ENCODE results near the gene SEMA6D. TPM values are rescaled to one million over a fixed set of nuclear protein-coding genes. Genes with fewer than 3 reads are reported as not detected.
"Not testable (repeated sequence)": the region's sequence is repeated elsewhere in the genome, so short reads cannot be mapped to it uniquely, and the experiment has no call there.

Gene SEMA6D
- total RNA-seq, 1 experiment from 2014 or later: 0.40 TPM

DNA sequence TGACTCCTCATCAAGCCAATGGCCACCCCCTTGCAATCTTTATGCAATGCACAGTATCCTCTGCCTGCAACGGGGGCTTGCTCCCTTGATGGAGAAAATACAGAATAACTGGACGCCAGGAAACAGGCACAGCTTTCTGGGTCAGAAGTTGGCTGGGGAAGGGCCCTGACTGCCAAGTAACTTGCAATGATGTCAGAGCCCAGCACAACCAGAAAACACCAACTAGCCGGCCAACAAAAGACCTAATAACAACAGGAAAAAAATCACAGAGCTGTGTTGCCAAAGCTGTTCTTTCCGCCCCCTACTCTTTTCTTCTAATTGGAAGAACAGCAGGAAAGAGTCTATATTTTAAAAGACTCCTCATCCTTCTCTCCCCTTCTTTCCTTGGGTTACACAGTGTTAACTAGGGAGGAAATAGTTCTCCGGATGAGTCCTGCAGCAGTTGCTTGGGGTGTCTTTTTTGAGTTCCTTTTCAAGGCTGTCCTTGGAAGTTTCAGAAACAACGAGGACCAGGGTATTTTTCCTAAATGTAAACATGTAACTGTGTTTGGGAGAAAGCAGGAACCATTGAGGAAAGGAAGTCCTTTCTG, 1.4 kb upstream of the SEMA6D start:
- no peak for DNase-seq (ENCODE audit: low read depth)

- no peak for DNase-seq (ENCODE audit: low read depth)
Observed at GRCh38 chr15:47716516-47716915, 789 bp upstream of the SEMA6D start.

- peak; percentile 7 for DNase-seq (ENCODE audit: low read depth)
Observed at GRCh38 chr15:47718497-47719437, 1.5 kb downstream of the SEMA6D start.

GRCh38 chr15:47719730-47720129, 2.4 kb downstream of the SEMA6D start:
- DNase-seq (ENCODE audit: low read depth): no peak

- no peak for DNase-seq (ENCODE audit: low read depth)
Observed at GRCh38 chr15:47720555-47720954, 3.2 kb downstream of the SEMA6D start.

DNA sequence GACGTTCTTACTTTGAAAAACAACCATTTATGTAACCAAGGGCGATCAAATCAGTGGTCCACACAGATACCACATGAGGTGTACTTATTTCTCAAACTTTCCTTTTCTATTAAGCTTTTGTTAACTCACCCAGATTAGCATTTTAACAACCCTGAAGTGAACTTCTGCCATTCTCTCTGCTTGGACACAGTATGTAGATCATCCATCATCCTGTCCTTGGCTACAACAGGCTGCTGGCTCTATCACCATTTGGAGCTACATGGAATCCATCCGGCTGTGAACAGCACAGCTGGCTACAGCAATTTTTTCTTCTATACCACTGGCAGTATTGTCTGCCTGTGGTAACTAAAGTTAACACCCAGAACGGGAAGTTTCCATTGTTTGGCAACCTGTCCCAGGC, 4.4 kb downstream of the SEMA6D start:
- no peak for DNase-seq (ENCODE audit: low read depth)

DNA sequence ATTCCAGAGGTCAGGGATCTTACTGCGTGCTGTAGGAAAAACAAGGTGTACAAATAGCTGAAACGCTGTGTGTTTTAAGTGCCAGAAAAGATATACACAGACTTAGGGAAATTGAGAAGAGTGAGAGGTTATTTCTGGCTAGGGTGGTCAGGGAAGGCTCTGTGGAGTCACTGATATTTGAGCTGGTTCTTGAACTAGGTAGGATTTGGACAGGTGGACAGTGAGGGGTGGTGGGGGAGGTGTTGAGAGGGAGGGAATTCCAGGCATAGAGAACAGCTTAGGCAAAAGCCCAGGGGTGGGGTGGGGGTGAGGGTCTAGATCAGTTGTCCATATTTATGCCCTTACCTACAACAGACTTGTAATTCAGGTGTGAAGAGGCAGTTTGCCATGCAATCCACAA, 7.0 kb downstream of the SEMA6D start:
- DNase-seq (ENCODE audit: low read depth): no peak

DNA sequence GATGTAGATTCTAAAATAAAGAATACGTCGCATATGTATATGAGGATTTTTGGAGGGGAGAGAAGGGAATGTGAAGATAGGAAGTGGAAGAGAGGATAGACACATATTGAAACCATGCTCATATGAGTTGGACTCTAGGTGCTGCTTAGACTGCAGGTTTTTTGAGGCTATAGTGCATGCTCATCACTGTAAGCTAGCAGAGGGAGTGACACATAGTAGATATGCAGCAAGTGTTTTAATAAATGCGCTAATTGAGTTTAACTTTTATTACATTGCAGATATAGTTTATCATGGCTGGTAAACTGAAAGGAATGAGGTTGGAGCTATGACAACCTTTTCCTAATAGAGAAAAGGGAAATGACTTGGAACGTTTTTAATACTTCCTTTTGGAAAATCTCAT, 7.7 kb downstream of the SEMA6D start:
- DNase-seq (ENCODE audit: low read depth): no peak

DNA sequence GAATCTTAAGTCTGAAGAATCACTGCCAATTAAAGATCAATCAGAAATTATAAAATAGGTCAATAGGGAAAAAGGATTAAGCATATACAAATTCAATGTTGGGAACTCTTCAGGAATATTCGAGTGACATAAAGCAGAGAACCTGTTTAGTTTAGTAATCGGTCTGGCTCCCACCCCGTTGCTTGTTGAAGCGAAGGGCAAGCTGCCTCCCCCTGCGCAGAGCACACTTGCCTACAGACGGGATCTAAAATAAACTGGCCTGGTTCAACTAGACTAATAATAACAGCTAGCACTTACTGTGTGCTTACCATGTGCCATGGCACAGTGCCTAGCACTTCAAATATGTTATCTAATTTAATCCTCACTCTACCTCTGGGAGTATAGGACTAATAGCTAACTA, 8.6 kb downstream of the SEMA6D start:
- DNase-seq (ENCODE audit: low read depth): no peak

GRCh38 chr15:47726399-47726823, 9.1 kb downstream of the SEMA6D start:
- DNase-seq (ENCODE audit: low read depth): no peak

DNA sequence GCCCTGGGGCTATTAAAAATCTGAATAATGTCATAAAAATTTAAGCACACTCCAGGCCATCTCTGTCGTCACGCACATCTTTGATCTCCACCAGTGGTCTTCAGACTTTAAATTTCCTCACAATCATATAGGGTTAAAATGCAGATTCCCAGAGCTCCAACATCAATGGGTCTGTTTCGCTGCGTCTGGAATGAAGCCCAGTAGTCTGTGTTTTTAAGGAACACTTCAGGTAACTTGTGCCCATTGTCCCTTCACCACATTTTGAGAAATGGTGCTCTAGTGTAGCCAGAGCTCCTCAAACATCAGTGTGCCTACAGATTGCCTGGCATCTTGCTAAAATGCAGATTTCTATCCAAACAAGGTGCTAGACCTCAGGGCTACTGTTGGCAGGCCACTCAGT, 9.8 kb downstream of the SEMA6D start:
- no peak for DNase-seq (ENCODE audit: low read depth)

DNA sequence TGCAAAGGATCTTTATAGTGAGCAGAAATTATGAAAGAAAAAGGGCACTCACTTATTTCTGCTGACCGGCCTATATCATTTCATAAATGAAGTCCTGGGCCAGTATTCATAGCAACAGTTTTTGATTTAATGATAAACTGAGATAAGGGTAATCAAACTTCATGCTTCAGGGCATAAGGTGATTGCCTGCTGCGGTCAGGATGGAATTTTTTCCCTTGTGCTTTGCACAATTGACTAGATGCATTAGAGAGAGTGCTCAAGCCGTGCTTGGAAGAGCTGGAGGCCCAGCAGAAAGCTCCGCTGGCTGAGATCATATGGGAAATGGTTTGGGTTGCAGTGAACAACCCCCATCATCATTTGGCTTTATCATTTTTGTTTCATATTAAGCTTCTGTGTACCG, 10.4 kb downstream of the SEMA6D start:
- no peak for DNase-seq (ENCODE audit: low read depth)

GRCh38 chr15:47728426-47728825, 11.1 kb downstream of the SEMA6D start:
- DNase-seq (ENCODE audit: low read depth): no peak

DNA sequence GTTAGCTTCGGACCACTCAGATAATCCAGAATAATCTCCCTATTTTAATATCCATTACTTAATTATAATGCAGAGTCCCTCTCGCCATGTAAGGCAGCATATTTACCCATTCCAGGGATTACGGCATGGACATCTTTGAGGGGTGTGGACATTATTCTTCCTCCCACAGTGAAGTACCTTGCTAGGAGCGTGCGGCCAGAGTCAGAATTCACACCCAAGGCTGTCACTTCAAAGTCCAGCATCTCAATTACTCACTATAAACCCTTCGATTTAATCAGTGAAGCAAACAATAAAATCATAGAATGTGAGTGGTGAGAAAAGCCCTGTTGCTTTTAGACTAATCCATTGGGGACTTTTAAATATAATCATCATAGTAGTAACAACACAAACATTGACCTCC, 11.6 kb downstream of the SEMA6D start:
- DNase-seq (ENCODE audit: low read depth): no peak

DNA sequence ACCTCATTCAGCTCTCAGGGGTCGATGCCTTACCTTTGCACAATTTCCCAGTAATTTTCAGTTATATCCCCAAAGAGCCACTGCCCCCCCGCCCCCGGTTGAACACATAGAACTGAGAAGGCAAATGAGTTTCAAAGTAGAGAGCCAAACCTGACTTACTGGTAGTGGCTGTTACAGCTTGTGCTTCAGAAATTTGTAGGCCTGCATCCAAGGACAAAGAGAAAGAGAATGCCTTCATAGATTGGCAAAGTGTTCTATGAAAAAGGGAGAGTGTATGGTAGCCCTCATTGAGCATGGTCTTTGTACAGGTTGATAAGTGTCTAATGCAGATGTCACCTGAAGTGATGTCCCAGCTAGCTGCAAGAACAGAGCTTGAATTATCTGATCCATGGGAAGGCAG, 13.9 kb downstream of the SEMA6D start:
- no peak for DNase-seq (ENCODE audit: low read depth)

DNA sequence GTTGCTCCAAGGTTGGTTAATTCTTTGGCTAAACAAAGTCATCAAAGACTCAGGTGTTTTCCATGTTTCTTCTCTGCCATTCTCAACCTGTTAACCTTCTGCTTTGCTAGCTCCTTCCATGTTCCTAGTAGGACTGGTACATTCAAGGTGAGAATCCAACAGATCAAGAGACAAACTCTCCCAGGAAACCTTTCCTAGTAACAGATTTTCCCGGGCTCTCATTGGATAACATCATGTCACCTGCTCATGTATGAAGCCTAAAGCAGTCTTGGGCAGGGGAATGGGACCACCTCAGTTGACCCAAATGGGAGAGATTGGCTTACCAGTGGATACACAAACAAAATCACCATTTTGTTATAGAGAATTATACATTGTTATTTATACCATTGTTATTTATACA, 14.9 kb downstream of the SEMA6D start:
- DNase-seq (ENCODE audit: low read depth): no peak

- no peak for DNase-seq (ENCODE audit: low read depth)
Observed at GRCh38 chr15:47733085-47733484, 15.8 kb downstream of the SEMA6D start.

DNA sequence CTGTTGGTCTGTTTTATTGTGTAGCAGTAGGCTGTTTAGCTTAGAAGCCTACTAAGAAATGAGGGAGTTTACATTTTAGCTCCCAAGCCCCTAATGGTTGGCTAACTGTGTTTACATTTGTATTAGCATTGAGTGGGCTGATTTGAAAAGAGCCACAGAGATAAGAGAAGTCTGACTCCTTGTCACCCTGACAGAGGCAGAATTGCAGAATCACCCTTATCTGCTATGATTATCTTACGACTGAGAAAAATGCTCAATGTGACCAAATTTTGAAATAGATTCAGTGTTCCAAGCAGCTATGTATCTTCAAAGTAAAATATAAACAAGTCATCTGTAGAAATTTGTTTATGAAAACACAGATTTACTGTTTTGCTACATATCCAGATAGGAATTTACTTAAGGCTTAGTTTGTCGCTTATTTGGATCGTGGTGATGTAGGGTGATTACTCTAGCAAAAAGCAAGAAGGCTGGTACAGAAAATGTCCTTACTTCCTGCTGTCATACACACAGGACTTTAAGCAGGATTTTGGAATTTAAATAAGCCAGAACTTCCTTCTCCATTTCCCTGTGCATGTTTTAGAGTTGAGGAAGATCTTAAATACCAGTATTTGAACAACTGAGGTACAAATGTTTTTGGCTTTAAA, 19.0 kb downstream of the SEMA6D start:
- no peak for DNase-seq (ENCODE audit: low read depth)

DNA sequence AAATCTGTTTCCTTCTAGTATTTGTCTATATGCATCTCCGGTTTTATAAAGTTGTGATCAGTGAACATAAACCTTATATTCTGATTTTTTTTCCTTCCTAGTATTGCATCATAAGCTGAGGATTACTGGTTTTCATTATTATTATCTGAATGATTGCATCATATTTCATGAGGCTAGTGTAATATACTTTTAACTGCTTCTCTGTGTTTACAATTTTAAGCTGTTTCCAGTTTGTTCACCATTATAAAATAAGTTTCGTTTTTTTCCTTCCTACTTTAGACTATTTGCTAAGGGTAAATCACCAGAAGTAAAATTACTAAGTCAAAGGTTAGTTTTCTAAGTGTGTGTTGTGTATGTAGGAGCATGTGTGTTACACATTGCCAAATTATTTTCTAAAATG, 20.2 kb downstream of the SEMA6D start:
- no peak for DNase-seq (ENCODE audit: low read depth)

DNA sequence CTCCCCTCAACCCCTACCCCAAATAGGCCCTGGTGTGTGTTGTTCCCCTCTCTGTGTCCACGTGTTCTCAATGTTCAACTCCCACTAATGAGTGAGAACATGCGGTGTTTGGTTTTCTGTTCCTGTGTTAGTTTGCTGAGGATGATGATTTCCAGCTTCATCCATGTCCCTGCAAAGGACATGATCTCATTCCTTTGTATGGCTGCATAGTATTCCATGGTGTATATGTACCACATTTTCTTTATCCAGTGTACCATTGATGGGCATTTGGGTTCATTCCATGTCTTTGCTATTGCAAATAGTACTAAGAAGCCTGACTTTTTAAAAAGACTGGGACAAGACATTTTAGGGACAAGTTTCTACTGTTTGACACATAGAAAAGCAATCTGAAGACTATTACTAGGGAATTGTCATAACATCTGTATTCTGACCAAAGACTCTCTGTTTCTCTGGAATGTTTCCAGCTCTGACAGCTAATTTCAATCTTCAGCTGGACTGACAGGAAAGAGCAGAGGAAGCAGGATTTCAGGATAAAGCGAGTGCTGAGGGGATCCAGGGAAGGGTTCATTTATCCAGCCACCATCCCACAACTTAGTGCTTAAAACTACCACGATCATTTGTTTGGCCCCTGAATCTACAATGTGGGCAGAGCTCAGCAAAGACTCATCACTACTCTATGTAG, 21.0 kb downstream of the SEMA6D start:
- not testable (repeated sequence) for DNase-seq (ENCODE audit: low read depth)

- DNase-seq (ENCODE audit: low read depth): no peak
Observed at GRCh38 chr15:47741082-47741481, 23.8 kb downstream of the SEMA6D start.

- DNase-seq (ENCODE audit: low read depth): no peak
Observed at GRCh38 chr15:47741907-47742306, 24.6 kb downstream of the SEMA6D start.

Measured in Daoy (cell line).